Right lobe of liver (tissue), 4 donors: ENCODE results near the gene C1QTNF6.

Source experiments
- POLR2A ChIP-seq: fragments of 450-650 bp; IDR thresholded peaks from one replicate; pipeline ENCODE4 v1.6.1; 2017; ENCODE audit warnings: antibody characterized with exemption, mild to moderate bottlenecking
- TF ChIP-seq, protein P1 (sequence below), 4 donors: fragments of 200-600 bp in 3 of 4; fragments of 450-650 bp in 1 of 4; IDR thresholded peaks; one replicate each; pipeline versions ENCODE4 v1.5.1 to v1.8.0; 2016 to 2022; ENCODE audit warnings: antibody characterized with exemption in 4 of 4, mild to moderate bottlenecking in 2 of 4
- donor health status: DM: no; HTN: no; CAD: no.
- donor health status: DM: no; HTN: no; CAD: no.
- donor health status: DM: no; HTN: yes; CAD: no.

DNA sequence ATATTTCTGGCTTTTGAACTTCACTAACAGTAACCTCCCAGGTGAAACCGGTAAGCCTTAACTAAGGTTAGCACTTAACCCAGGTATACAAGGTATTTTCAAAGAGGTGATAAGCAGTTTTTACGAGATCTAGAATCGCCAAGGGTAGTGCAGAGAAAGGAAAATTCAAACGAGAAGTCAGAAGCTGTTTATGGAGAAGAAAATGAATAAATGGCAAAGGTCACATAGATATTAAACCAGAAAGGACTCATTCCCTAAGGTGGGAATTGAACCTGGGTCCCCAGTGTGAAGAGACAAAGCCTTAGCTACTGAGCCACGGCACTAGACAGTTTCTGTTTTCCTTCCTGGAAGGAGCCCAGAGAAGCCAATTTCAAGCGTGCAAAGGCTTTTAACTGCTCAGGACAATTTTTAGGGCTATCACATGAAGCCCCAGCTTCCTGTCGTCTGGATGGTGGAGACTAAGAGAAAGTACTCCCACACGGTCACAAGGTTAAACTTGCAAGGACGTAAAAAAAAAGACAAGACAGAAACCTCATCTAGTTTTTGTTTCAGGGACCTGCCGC lies 5.7 kb upstream of the C1QTNF6 start:
- TF ChIP-seq, protein P1, sequence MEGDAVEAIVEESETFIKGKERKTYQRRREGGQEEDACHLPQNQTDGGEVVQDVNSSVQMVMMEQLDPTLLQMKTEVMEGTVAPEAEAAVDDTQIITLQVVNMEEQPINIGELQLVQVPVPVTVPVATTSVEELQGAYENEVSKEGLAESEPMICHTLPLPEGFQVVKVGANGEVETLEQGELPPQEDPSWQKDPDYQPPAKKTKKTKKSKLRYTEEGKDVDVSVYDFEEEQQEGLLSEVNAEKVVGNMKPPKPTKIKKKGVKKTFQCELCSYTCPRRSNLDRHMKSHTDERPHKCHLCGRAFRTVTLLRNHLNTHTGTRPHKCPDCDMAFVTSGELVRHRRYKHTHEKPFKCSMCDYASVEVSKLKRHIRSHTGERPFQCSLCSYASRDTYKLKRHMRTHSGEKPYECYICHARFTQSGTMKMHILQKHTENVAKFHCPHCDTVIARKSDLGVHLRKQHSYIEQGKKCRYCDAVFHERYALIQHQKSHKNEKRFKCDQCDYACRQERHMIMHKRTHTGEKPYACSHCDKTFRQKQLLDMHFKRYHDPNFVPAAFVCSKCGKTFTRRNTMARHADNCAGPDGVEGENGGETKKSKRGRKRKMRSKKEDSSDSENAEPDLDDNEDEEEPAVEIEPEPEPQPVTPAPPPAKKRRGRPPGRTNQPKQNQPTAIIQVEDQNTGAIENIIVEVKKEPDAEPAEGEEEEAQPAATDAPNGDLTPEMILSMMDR (IDR thresholded peaks at IDR 0.05), result no peak
- no peak for TF ChIP-seq POLR2A
